Left ventricle myocardium superior (tissue), 1 donor: ENCODE data around the gene NAALADL2. TPM values are rescaled to one million over a fixed set of nuclear protein-coding genes. Genes with fewer than 3 reads are reported as not detected.
A peak's percentile ranks its signal among the peaks of the same experiment; 100 is the strongest.

ENCODE experiments used
- ATAC-seq: fragments of 200-7000 bp; cut with Tn5 transposase; one replicate; pipeline ENCODE4 v1.9.1; 2020; ENCODE audit warnings: mild to moderate bottlenecking, moderate library complexity
- DNase-seq: peaks from one replicate; pipeline ENCODE4 v3.0.0-alpha.2; 2020
- intact Hi-C: fragments of 100-400 bp; cut with micrococcal nuclease; formaldehyde crosslinking; loops from one replicate; pipeline ENCODE4 v1.11.0; 2022
- total RNA-seq: library from RNA; stranded (reverse); fragmentation: NEBNext Ultra II Directional; extraction: Animal tissue kit (Norgen Biotek cat#: 25700); gene quantifications from one replicate; pipeline ENCODE4 v1.2.1, GENCODE V29; 2021
- donor health status: DM: no; HTN: yes; CAD: no; lungs with severe emphysema.

NAALADL2 gene
- total RNA-seq, 1 donor from 2014 or later, result 3.1 TPM

DNA sequence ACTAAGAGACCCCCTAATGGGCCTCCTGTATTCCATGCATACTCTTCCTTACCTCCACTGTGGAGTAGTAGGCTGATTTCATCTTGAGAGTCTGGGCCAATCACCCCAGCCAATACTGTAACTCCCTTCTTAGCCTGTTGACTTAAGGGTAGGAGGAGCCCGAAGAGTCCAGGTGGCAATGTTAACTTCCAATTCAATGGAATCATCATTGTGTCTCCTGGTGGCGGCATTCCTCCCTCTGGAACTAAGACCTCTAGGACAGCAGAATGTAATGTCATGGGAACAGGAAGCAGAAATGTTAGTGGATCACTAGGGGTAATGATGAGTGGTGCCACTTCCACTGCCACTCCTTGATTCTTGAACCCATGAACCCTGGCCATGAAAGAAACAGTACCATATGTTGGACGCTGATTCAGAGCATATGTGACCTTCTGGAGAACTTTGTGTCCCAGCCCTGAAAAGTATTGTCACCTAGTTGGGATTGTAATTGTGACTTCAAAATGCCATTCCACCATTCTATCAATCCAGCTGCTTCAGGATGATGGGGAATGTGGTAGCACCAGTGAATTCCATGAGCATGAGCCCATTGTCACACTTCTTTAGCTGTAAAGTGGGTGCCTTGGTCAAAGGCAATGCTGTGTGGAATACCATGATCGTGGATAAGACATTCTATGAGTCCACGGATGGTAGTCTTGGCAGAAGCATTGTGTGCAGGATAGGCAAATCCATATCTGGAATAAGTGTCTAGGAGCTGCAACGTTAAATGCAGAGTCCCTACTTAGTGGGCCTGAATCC lies 24.9 kb downstream of the NAALADL2 start:
- ATAC-seq (no peak), DNase-seq (no peak)
- intact Hi-C loops, result no loop called here

DNA sequence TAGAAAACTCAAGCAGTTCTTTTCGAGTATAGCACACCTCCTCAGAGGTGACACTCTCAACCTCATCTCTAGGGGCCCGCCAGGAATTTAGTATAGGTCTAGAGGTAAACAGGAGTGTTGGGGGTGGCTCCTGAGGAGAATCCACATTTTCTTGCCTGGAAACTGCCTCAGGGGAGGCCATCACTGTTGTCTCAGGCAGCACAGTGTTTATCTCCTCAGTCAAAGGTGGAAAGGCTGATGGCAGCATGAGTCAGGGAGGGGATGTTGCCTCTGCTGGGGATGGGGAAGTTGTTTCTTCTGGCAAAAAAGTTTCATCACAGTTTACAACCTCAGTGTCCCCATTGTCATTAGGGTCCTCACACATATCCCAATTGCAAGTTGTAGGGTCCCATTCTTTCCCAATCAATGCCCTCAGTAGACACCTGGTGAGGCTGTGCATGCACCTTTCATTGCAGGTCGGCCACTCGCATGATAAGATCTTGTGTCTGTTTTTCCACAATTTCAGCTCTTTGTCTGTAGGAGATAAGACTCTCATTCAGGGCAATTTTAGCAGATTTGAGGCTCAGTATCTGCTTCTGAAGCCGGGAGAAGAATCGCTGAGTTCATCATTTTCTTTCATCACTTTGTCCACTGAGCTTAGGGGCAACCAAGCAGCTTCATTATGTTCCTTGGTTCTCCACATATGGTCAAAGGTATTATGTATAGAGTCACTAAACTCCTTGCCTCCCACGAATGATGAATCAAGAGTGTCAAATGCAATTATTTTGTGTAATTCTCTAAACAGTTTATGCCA lies 25.8 kb downstream of the NAALADL2 start:
- no peak for ATAC-seq
- intact Hi-C loops, result no loop called here
- no peak for DNase-seq

DNA sequence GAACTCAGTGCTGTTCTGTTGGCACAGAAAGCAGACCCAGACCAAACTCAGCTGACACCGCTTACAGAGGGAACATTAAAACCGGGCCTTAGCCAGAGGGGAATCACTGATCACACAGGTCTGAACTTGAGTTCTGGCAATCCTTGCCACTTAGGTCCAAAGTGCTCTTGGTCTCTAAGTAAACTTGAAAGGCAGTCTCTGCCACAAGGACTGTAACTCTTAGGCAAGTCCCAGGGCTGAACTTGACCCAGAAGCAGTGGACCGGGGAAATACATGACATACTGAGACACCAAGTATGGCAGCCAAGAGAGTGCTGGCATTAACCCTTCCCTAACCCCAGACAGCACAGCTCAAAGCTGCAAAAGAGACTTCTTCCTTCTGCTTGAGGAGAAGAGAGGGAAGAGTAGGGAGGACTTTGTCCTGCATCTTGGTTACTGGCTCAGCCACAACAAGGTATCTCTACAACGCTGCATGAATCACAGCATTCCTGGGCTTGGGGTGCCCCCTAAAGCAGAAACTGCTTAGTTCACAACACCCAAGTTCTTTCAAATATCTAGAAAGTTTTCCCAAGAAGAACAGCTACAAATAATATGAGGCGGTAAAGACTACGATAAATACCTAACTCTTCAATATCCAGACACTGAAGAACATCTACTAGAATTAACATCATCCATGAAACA lies 32.5 kb downstream of the NAALADL2 start:
- ATAC-seq (no peak), DNase-seq (no peak)
- intact Hi-C loops, result no loop called here

DNA sequence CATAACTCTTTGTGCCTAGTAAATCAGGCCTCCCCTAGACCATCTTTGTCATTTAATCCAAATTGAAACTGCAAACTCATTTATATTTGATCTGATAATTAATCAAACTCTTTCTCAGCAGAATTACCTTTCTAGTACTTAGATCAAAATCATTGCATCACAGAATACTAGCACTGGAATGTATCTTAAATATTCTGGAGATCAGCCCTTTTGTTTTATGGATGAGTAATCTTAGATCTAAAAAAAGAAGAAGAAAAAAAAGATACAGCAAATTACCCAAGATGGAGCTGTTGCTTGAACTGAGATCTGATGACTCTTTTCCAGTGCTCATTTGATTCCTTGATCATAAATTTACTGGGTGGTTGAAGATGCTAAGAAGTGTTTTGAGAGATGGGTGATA lies 47.9 kb downstream of the NAALADL2 start:
- DNase-seq (no peak), ATAC-seq (no peak)
- intact Hi-C loops, result no loop called here

DNA sequence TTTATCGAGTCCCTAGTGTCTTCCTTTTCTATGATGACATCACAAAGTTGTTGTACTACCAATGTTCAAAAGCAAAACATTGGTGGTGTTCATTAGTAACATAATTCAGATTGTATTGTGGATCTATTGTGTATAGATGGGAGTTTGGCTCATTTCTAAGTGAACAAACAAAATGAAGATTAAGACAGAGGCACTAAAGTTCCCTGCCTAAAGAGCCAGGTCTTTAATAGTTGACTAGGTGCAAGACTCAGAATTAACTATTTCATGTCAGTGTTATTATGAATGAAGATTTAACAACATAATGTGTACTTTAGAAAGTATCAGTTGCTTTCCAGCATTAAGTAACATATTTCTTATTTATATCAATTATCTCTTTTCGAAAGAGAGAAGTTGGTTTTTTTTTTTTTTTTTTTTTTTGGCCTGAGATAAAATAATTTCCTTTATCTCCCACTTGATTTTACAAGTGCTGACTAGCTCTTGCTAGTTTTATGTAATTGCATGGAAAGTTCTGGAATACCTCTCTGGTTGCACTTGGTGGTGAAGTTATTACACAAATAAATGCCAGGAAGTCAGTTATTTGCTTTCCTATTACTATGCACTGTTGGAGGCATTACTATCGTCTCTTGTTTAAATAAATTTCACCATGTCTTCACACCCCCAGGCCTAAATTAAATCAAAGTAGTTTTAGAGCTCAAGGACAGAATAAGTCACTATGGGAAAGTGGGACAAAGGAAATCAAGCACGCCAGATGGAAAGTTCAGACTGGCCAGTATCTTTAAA lies 48.7 kb downstream of the NAALADL2 start:
- ATAC-seq, result no peak
- intact Hi-C loops, result no loop called here
- no peak for DNase-seq

GRCh38 chr3:174931473-174932353 lies 72.6 kb downstream of the NAALADL2 start:
- intact Hi-C loops, result no loop called here
- DNase-seq, result no peak
- no peak for ATAC-seq

DNA sequence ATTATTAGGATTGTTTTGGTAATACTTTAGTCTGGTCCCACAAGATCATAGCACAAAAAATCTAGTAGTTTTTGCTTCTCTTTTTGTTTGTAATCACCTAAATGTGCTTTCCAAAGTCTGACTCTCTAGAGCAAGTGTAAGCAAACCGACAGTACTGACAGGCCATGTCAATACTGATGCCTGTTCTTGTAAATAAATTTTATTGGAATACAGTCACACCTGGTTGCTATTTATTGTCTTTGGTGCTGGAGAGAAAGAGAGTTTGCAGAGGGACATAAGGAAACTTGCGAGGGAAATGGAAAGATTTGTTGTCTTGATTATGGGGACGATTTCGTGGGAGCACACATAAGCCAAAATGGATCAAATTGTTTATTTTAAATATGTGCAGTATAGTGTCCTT lies 77.5 kb downstream of the NAALADL2 start:
- no peak for ATAC-seq
- DNase-seq, result no peak
- intact Hi-C loops, result no loop called here

GRCh38 chr3:174937478-174937877 lies 78.3 kb downstream of the NAALADL2 start:
- ATAC-seq (no peak), DNase-seq (no peak)
- intact Hi-C loops, result no loop called here

GRCh38 chr3:174938102-174938501 lies 79.0 kb downstream of the NAALADL2 start:
- intact Hi-C loops, result no loop called here
- no peak for ATAC-seq
- no peak for DNase-seq

DNA sequence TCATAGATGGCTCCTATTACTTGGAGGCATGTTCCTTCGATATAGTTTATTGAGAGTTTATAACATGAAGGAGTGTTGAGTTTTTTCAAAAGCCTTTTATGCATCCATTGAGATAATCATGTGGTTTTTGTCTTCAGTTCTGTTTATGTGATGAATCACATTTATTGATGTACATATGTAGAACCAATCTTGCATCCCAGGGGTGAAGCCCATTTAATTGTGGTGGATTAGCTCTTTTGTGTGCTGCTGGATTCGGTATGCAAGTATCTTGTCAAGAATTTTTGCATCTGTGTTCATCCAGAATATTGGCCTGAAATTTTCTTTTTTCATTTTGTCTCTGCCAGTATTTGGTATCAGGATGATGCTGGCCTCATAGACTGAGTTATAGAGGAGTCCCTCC lies 81.0 kb downstream of the NAALADL2 start:
- DNase-seq (no peak), ATAC-seq (no peak)
- intact Hi-C loops, result no loop called here

GRCh38 chr3:174945276-174945675 lies 86.1 kb downstream of the NAALADL2 start:
- ATAC-seq, result no peak
- intact Hi-C loops, result no loop called here
- no peak for DNase-seq

DNA sequence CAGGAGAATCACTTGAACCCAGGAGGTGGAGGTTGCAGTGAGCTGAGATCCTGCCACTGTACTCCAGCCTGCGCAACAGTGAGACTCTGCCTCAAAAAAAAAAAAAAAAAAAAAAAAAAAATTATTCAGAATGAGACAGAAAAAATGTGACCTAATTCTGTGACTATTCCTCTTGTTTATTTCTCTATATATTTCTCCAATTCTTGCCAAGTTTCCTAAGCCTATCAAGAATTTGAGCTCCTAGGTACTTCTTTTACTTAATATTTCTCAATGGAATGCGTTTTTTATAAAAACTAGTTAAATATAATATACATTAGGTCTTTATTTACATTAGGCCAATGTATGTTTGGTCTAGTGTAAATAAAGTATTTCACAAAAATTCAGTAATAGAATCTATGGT lies 86.8 kb downstream of the NAALADL2 start:
- ATAC-seq (no peak), DNase-seq (no peak)
- intact Hi-C loops, result no loop called here

- DNase-seq (no peak), ATAC-seq (peak; percentile 59)
- intact Hi-C loops, result no loop called here
These were observed 90.4 kb downstream of the NAALADL2 start for GRCh38 chr3:174949523-174949922.

DNA sequence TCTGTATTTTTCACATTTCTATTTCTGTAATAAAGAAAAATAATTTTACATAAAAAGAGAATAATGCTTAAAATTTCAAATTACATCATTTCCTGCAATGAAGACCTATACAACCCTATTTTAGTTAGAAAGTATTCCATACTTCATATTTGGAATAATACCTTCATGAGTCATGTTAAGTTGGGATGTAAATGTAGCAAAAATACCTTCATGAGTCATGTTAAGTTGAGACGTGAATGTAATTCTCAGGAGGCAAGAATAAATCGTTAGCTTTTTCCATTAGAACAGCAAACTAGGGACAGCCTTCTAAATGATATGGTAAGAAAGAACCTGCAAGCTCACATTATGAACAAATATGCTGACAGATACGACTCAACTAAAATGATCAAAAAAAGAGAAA lies 91.9 kb downstream of the NAALADL2 start:
- DNase-seq, result no peak
- no peak for ATAC-seq
- intact Hi-C loops, result no loop called here

DNA sequence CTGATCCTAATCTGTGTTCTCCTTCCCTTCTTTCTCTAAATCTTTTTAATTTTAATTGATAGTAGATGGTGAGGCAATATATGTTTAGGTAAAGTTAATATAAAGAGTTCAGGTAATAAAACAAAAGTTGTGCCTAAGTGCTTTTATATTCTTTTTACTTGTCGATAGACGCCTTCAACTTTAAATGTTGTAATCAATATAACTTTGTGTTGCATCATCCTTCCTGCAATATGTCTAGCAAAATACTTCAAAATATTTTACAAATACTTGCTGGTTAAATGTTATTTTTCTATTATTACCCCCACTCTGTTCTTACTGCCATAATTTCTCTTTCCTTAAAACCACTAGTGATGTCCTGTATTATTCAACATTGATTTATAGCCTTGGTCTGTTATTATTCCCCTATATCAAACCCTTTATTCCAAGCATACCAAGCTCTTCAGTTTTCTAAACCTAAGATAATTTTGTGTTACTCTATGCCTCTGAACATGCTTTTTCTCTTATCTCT lies 92.4 kb downstream of the NAALADL2 start:
- DNase-seq (no peak), ATAC-seq (no peak)
- intact Hi-C loops, result no loop called here

DNA sequence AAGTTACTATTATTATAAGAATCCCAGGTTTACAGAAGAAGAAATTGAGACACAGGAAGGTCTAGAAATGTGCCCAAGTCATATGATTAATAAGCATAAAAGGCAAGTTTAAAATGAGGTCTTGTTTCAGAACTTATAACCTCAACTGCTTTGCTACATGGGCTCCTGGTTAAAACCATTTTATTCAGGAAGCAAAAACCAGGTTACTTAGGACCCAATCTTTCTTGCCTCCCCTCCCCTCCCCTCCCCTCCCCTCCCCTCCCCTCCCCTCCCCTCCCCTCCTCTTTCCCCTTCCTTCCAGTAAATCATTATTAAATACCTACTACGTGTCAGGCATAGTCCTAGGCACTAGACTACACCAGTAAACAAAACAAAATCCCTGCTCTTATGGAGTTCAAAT lies 93.9 kb downstream of the NAALADL2 start:
- intact Hi-C loops, result no loop called here
- ATAC-seq (no peak), DNase-seq (no peak)

- intact Hi-C loops, result no loop called here
- DNase-seq, result no peak
- no peak for ATAC-seq
These were observed 96.4 kb downstream of the NAALADL2 start for GRCh38 chr3:174955513-174956016.

GRCh38 chr3:174957081-174957480 lies 97.9 kb downstream of the NAALADL2 start:
- DNase-seq, result no peak

More at GRCh38 chr3:174957081-174957480, 97.9 kb downstream of the NAALADL2 start:
- intact Hi-C loops, result no loop called here
- ATAC-seq, result no peak
